B cell (primary cell): Measurements from ENCODE around the gene PAQR4. TPM values are rescaled to one million over a fixed set of nuclear protein-coding genes. Genes with fewer than 3 reads are reported as not detected.

Experiments used
- ATAC-seq: fragments of 200-7000 bp; cut with Tn5 transposase; one replicate; pipeline ENCODE4 v1.10.0; 2021; ENCODE audit warnings: low read depth, mild to moderate bottlenecking, moderate number of reproducible peaks, moderate library complexity
- CTCF ChIA-PET: fragments of 350-600 bp; sonication (Branson Sonifier 250); formaldehyde crosslinking; loops from one replicate; lab custom pipeline; 2021; ENCODE audit warnings: antibody characterized with exemption, inconsistent platforms; lab: Charles Lee
- POLR2A ChIA-PET: fragments of 350-600 bp; sonication (Branson Sonifier 250); formaldehyde crosslinking; loops from one replicate; lab custom pipeline; 2021; ENCODE audit warnings: antibody characterized with exemption; lab: Charles Lee
- DNase-seq: peaks from one replicate; pipeline ENCODE4 v3.0.0; 2013
- H2AFZ ChIP-seq: 2 replicates; pipeline ENCODE4 v1.6.1; 2012; ENCODE audit warnings: mild to moderate bottlenecking, low read depth, low read length; ENCODE audit not compliant: insufficient read depth, poor library complexity, severe bottlenecking
- H3K27ac ChIP-seq, 2 donors: 1 replicate in 1 of 2; 2 replicates in 1 of 2; pipeline ENCODE4 v1.5.1; 2012 to 2013; ENCODE audit warnings: low read length in 2 of 2, mild to moderate bottlenecking in 2 of 2, moderate library complexity in 1 of 2
- H3K27me3 ChIP-seq, 4 experiments: fragments of 200-600 bp in 1 of 4; sonication (generic) in 1 of 4; replicated peaks in 1 of 4; 1 replicate in 2 of 4; 2 replicates in 2 of 4; pipeline versions ENCODE4 v1.6.1 to v1.7.0; 2013 to 2016; ENCODE audit warnings: low read length in 3 of 4, mild to moderate bottlenecking in 2 of 4, mixed read lengths in 1 of 4, moderate library complexity in 1 of 4; ENCODE audit not compliant: insufficient read depth in 4 of 4, control insufficient read depth in 3 of 4; ENCODE audit errors: control extremely low read depth in 1 of 4
- H3K36me3 ChIP-seq, 2 experiments: replicated peaks in 1 of 2; 1 replicate in 1 of 2; 2 replicates in 1 of 2; pipeline versions ENCODE4 v1.6.1 to v1.7.1; 2013; ENCODE audit warnings: low read length in 1 of 2; ENCODE audit not compliant: insufficient read depth in 2 of 2, control insufficient read depth in 1 of 2; ENCODE audit errors: control extremely low read depth in 1 of 2, extremely low read depth in 1 of 2
- H3K4me1 ChIP-seq, 2 donors: fragments of 200-600 bp in 1 of 2; sonication (generic) in 1 of 2; 1 replicate in 1 of 2; 2 replicates in 1 of 2; pipeline versions ENCODE4 v1.5.1 to v1.6.1; 2013 to 2017; ENCODE audit warnings: low read length in 2 of 2; ENCODE audit not compliant: control insufficient read depth in 2 of 2, insufficient read depth in 2 of 2
- H3K4me2 ChIP-seq: replicated peaks from 2 replicates; pipeline ENCODE3; 2012; ENCODE audit warnings: mild to moderate bottlenecking, low read depth, low read length; ENCODE audit not compliant: poor library complexity, severe bottlenecking
- H3K4me3 ChIP-seq, 5 experiments: fragments of 200-600 bp in 1 of 5; sonication (generic) in 1 of 5; 1 replicate in 3 of 5; 2 replicates in 2 of 5; pipeline versions ENCODE4 v1.5.1 to v1.7.0; 2011 to 2016; ENCODE audit warnings: low read length in 4 of 5, mild to moderate bottlenecking in 4 of 5, low read depth in 2 of 5, control low read depth in 1 of 5, moderate library complexity in 1 of 5; ENCODE audit not compliant: insufficient read depth in 1 of 5; ENCODE audit errors: control extremely low read depth in 1 of 5, extremely low read depth in 1 of 5
- H3K79me2 ChIP-seq: fragments of 200-600 bp; sonication (generic); one replicate; pipeline ENCODE4 v1.6.0; 2016; ENCODE audit warnings: low read length; ENCODE audit not compliant: control insufficient read depth, insufficient read depth
- H3K9ac ChIP-seq: fragments of 200-600 bp; sonication (generic); 2 replicates; pipeline ENCODE4 v1.6.1; 2017; ENCODE audit warnings: mild to moderate bottlenecking, low read length, moderate library complexity
- H3K9me3 ChIP-seq, 3 donors: one replicate each; pipeline versions ENCODE4 v1.6.1 to v1.7.1; 2013; ENCODE audit warnings: low read length in 2 of 3; ENCODE audit not compliant: control insufficient read depth in 2 of 3, insufficient read depth in 1 of 3; ENCODE audit errors: control extremely low read depth in 1 of 3
- H4K20me1 ChIP-seq: 2 replicates; pipeline ENCODE4 v1.6.0; 2012; ENCODE audit warnings: mild to moderate bottlenecking, low read length; ENCODE audit not compliant: insufficient read depth, control insufficient read depth, poor library complexity, severe bottlenecking
- H3K27ac Mint-ChIP-seq: one replicate; pipeline ENCODE4 v1.8.0; 2021; ENCODE audit warnings: mixed read lengths
- H3K27me3 Mint-ChIP-seq: one replicate; pipeline ENCODE4 v1.8.0; 2021; ENCODE audit warnings: mixed read lengths
- H3K4me1 Mint-ChIP-seq: one replicate; pipeline ENCODE4 v1.8.0; 2021; ENCODE audit warnings: mixed read lengths
- H3K4me3 Mint-ChIP-seq: one replicate; pipeline ENCODE4 v1.8.0; 2021; ENCODE audit warnings: mixed read lengths
- H3K9me3 Mint-ChIP-seq: one replicate; pipeline ENCODE4 v1.8.0; 2022; ENCODE audit warnings: mixed read lengths; ENCODE audit not compliant: insufficient read depth
- CTCF ChIP-seq: fragments of 200-600 bp; IDR thresholded peaks from one replicate; pipeline ENCODE4 v1.8.0; 2022; ENCODE audit warnings: antibody characterized with exemption, mild to moderate bottlenecking
- EZH2 ChIP-seq: IDR thresholded peaks from 2 replicates; pipeline ENCODE4 v1.6.1; 2012; ENCODE audit warnings: borderline replicate concordance, low read depth, mild to moderate bottlenecking, moderate library complexity, low read length; ENCODE audit not compliant: insufficient read depth, poor library complexity, severe bottlenecking
- WGBS: methylation state at CpG from one replicate; pipeline ENCODE4 v1.1.5; 2013; ENCODE audit warnings: missing lambda C conversion rate; ENCODE audit not compliant: insufficient coverage; 5-methylcytosine and 5-hydroxymethylcytosine counted together
- intact Hi-C: fragments of 100-400 bp; cut with micrococcal nuclease; formaldehyde crosslinking; loops from one replicate; pipeline ENCODE4 v1.10.0; 2022
- polyA plus RNA-seq: library from polyadenylated mRNA; depleted of rRNA; stranded (reverse); fragments of >200 nt; gene quantifications from 2 replicates; pipeline ENCODE4 v1.2.3, GENCODE V29; 2012
- total RNA-seq, 2 donors: library from RNA; stranded (reverse); fragments of 120-200 nt in 1 of 2; gene quantifications; 1 replicate in 1 of 2; 2 replicates in 1 of 2; pipeline versions ENCODE4 v1.2.3 to v1.2.4, GENCODE V29; 2013 to 2022

Gene PAQR4
- total and polyA plus RNA-seq, 2 donors (not counting 1 experiment from before 2014, with no cell fraction given): 2.6 to 2.8 TPM

DNA sequence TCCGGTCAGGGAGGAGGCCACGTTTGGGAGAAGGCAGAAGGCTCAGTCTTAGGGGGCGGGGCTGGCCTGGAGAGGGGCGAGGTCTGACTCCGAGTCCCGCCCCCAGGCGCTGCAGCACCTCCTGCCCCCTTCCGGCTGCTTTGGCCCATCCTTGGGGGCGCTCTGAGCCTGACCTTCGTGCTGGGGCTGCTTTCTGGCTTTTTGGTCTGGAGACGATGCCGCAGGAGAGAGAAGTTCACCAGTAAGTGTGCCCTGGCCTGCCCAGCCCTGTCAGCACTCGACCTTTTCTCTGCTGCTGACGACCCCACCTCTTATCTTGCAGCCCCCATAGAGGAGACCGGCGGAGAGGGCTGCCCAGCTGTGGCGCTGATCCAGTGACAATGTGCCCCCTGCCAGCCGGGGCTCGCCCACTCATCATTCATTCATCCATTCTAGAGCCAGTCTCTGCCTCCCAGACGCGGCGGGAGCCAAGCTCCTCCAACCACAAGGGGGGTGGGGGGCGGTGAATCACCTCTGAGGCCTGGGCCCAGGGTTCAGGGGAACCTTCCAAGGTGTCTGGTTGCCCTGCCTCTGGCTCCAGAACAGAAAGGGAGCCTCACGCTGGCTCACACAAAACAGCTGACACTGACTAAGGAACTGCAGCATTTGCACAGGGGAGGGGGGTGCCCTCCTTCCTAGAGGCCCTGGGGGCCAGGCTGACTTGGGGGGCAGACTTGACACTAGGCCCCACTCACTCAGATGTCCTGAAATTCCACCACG is 52.5 kb downstream of the PAQR4 start:
- 18% methylated on average over 20 of the region's 25 CpGs for WGBS
- Histone ChIP-seq H3K27ac (no peak overlapping the region), H3K4me1 (peaks cover 37 to 54% of the 10 kb centered on the region in 2 donors), H4K20me1 (peaks cover 14% of the 10 kb centered on the region), H3K27me3 (peaks cover 0 to 19% (median 8%) of the 10 kb centered on the region in 4 experiments), H3K36me3 (peaks cover 0 to 11% of the 10 kb centered on the region in 2 experiments), H3K4me2 (peak overlapping the region; percentile 82), H3K79me2 (peaks cover 15% of the 10 kb centered on the region), H3K9me3 (peaks cover 0 to 4% (median 0%) of the 10 kb centered on the region in 3 donors), H3K9ac (peak overlapping the region; percentile 70), H3K4me3 (peak overlapping the region in 4 of 5 experiments; percentile 48 to 68 (median 59)), H2AFZ (peak overlapping the region; percentile 58)
- H3K9me3 Mint-ChIP-seq: no peaks in the 10 kb centered on the region
- ATAC-seq (peak; percentile 18), DNase-seq (peak; percentile 83)
- ChIA-PET POLR2A (interaction anchor here (0.6 to 2.1 kb wide), 4 partner anchors 16 to 137 kb away, joined by 4 to 9 read pairs (median 4); no protein-coding TSS in a partner anchor), CTCF (interaction anchor here (1.9 to 6.9 kb wide), 4 partner anchors 9 to 27 kb away, joined by 5 to 61 read pairs (median 23); no protein-coding TSS in a partner anchor)
- intact Hi-C loops: loop anchor here (1.0 to 10.0 kb wide), 7 partner anchors 38 to 1717 kb away; partner anchors contain the start of genes PAQR4, SRRM2, UBE2I and ZNF174
- peak overlapping the region; percentile 90 for H3K4me3 Mint-ChIP-seq
- no peak for TF ChIP-seq EZH2
- TF ChIP-seq CTCF: peak; percentile 39
- H3K27ac Mint-ChIP-seq: peak overlapping the region; percentile 88
- peaks cover 43% of the 10 kb centered on the region for H3K4me1 Mint-ChIP-seq
- peaks cover 6% of the 10 kb centered on the region for H3K27me3 Mint-ChIP-seq
